Fibroblast of the aortic adventitia (primary cell): ENCODE data around the gene KRTAP10-4. TPM values are rescaled to one million over a fixed set of nuclear protein-coding genes. Genes with fewer than 3 reads are reported as not detected.

ENCODE experiments used
- DNase-seq: peaks from one replicate; pipeline ENCODE4 v3.0.0-alpha.2; 2010; ENCODE audit warnings: low read depth
- H3K4me3 ChIP-seq: 2 replicates; pipeline ENCODE4 v1.5.1; 2011; ENCODE audit warnings: low read depth, mild to moderate bottlenecking, control low read depth, low read length, moderate library complexity
- CTCF ChIP-seq: IDR thresholded peaks from 2 replicates; pipeline ENCODE4 v1.5.1; 2011; ENCODE audit warnings: mild to moderate bottlenecking, low read length, control low read depth, inconsistent platforms; ENCODE audit not compliant: insufficient read depth
- total RNA-seq: library from RNA; depleted of rRNA; stranded (reverse); fragments of >200 nt; gene quantifications from 2 replicates; pipeline ENCODE4 v1.2.3, GENCODE V29; 2012; ENCODE audit warnings: low replicate concordance

KRTAP10-4 gene
- total RNA-seq, 1 donor, result not detected

GRCh38 chr21:44531606-44532564, 41.6 kb upstream of the KRTAP10-4 start:
- no peak overlapping the region for H3K4me3 ChIP-seq
- TF ChIP-seq CTCF, result no peak
- DNase-seq, result no peak

GRCh38 chr21:44532712-44533111, 40.8 kb upstream of the KRTAP10-4 start:
- no peak overlapping the region for H3K4me3 ChIP-seq
- no peak for DNase-seq
- TF ChIP-seq CTCF, result no peak

DNA sequence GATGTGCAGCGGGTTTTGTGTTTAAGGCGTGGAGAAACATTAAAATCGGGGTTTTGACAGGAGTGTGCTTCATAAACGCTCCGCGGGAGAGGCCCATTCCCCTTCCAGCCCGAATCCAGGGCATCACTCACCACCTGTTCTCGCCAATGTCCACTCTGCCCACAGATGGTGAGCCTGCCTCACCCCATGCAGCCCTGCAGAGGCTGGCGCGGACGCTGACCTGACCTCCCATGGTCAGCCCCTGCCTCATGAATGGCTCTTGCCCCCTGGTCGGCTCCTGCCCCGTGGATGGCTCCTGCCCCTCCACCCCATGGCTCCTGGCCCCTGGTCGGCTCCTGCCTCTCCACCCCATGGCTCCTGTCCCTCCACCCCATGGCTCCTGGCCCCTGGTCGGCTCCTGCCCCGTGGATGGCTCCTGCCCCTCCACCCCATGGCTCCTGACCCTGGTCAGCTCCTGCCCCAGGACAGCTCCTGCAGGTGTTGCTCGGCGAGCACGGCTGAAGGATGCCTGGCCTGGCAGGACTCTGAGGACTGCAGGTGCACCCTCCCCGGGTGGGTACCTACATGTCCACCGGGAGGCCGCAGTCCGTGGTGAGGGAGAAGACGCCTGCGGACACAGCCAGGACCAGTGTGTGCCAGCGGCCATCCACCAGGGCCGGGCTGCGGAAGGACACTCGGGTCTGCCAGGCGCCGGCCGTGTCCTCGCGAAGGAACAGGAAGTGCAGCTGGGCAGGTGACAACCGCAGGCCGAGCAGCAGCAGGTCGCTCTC, 40.2 kb upstream of the KRTAP10-4 start:
- TF ChIP-seq CTCF, result no peak
- H3K4me3 ChIP-seq, result no peak overlapping the region
- no peak for DNase-seq

DNA sequence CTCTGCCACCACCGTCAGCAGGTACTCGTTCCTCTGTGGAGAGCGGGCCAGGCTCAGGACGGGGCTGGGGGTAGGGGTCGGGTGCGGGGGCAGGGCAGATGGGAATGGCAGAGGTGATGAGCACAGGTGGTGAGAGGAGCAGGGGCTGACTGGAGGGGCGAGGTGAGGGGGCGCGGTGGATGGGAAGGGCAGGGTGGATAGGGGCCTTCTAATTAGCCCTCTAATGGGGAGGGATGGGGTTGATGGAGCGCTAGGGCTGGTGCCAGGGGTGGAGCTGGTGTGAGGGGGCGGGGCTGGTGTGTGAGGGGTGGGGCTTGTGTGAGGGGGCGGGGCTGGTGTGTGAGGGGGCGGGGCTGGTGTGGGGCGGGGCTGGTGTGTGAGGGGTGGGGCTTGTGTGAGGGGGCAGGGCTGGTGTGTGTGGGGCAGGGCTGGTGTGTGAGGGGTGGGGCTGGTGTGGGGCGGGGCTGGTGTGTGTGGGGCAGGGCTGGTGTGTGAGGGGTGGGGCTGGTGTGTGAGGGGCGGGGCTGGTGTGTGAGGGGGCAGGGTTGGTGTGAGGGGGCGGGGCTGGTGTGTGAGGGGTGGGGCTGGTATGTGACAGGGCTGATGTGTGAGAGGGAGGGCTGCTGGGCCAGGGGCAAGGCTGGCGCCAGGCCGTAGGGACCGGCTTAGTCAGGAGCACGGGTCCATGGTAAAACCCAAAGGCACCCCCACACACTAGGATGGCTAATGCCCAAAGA, 39.5 kb upstream of the KRTAP10-4 start:
- DNase-seq, result no peak
- no peak overlapping the region for H3K4me3 ChIP-seq
- TF ChIP-seq CTCF, result no peak

- no peak for DNase-seq
- no peak overlapping the region for H3K4me3 ChIP-seq
- no peak for TF ChIP-seq CTCF
Observed at GRCh38 chr21:44534688-44535087, 38.8 kb upstream of the KRTAP10-4 start.

DNA sequence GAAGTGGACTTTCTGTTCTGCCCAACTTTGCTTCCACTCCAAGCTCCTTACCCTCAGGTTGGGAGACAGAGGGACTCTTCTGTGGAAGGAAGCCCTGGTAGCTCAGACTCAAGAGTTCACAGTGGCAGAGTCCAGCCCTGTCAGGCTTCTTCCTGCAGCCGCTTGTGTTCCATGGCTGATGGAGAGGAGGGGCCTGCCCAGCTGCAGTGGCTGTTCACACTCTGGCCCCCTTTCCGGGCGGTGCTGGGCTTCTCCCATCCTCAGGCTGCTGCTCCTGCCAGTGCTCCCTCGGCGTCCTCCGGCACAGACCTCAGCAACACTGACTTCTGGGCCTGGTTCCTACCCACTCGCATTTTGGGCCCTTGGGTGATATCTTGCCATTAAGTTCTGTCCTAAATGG, 37.6 kb upstream of the KRTAP10-4 start:
- TF ChIP-seq CTCF, result no peak
- no peak overlapping the region for H3K4me3 ChIP-seq
- DNase-seq, result no peak
